HEK293 (cell line): ENCODE data around the gene KLHDC4.
A peak's percentile ranks its signal among the peaks of the same experiment; 100 is the strongest.

Experiments used
- CTCF ChIA-PET: fragments of 350-600 bp; formaldehyde crosslinking; extraction: SDS; loops from one replicate; lab custom pipeline; 2021; ENCODE audit warnings: antibody characterized with exemption; lab: Yijun Ruan, JAX
- POLR2A ChIA-PET: fragments of 300-600 bp; formaldehyde crosslinking; extraction: SDS; loops from one replicate; lab custom pipeline; 2020; ENCODE audit warnings: antibody characterized with exemption, inconsistent platforms; lab: Yijun Ruan, JAX
- H3K27ac ChIP-seq: fragments of 200-500 bp; sonication (Bioruptor generic); 2 replicates; pipeline ENCODE4 v1.5.1; 2014; ENCODE audit warnings: low read depth, low read length, control low read depth, inconsistent platforms; ENCODE audit errors: extremely low read depth
- H3K36me3 ChIP-seq, 2 experiments: fragments of 200-500 bp in 1 of 2; sonication (Bioruptor generic) in 1 of 2; 1 replicate in 1 of 2; 2 replicates in 1 of 2; pipeline ENCODE4 v1.5.1; 2014 to 2017; ENCODE audit warnings: inconsistent platforms in 2 of 2, low read length in 2 of 2; ENCODE audit not compliant: control insufficient read depth in 2 of 2, insufficient read depth in 1 of 2
- H3K4me1 ChIP-seq: fragments of 200-500 bp; sonication (Bioruptor generic); 2 replicates; pipeline ENCODE4 v1.5.1; 2014; ENCODE audit warnings: mild to moderate bottlenecking, low read length, inconsistent platforms; ENCODE audit not compliant: control insufficient read depth, insufficient read depth
- H3K4me3 ChIP-seq: 2 replicates; pipeline ENCODE4 v1.5.1; 2011; ENCODE audit warnings: low read depth, mild to moderate bottlenecking, control low read depth, low read length, moderate library complexity
- H3K9me3 ChIP-seq: fragments of 200-500 bp; sonication (Bioruptor generic); 2 replicates; pipeline ENCODE4 v1.5.1; 2014; ENCODE audit warnings: low read depth, low read length, inconsistent platforms; ENCODE audit not compliant: control insufficient read depth, insufficient read depth
- KLF16 ChIP-seq: fragments of 450-650 bp; formaldehyde crosslinking; IDR thresholded peaks from 2 replicates; pipeline ENCODE4 v1.5.1; 2017; ENCODE audit warnings: missing biosample characterization, missing genetic modification characterization
- SCRT1 ChIP-seq: fragments of 450-650 bp; formaldehyde crosslinking; IDR thresholded peaks from 2 replicates; pipeline ENCODE4 v1.5.1; 2016; ENCODE audit warnings: missing biosample characterization, missing genetic modification characterization, borderline replicate concordance
- ZIC2 ChIP-seq: fragments of 450-650 bp; formaldehyde crosslinking; IDR thresholded peaks from 2 replicates; pipeline ENCODE4 v1.5.1; 2016; ENCODE audit warnings: missing biosample characterization, missing genetic modification characterization
- ZNF133 ChIP-seq: fragments of 450-650 bp; formaldehyde crosslinking; IDR thresholded peaks from 2 replicates; pipeline ENCODE4 v1.5.1; 2016; ENCODE audit warnings: missing biosample characterization, missing genetic modification characterization
- ZNF169 ChIP-seq: fragments of 450-650 bp; formaldehyde crosslinking; IDR thresholded peaks from 2 replicates; pipeline ENCODE4 v1.5.1; 2016; ENCODE audit warnings: missing biosample characterization, missing genetic modification characterization
- ZNF174 ChIP-seq: fragments of 450-650 bp; formaldehyde crosslinking; IDR thresholded peaks from 2 replicates; pipeline ENCODE4 v1.5.0; 2017; ENCODE audit warnings: missing biosample characterization, mild to moderate bottlenecking, missing genetic modification characterization
- ZNF324 ChIP-seq: fragments of 450-650 bp; formaldehyde crosslinking; IDR thresholded peaks from 2 replicates; pipeline ENCODE4 v1.5.1; 2016; ENCODE audit warnings: missing biosample characterization, missing genetic modification characterization
- ZNF335 ChIP-seq: fragments of 450-650 bp; formaldehyde crosslinking; conservative IDR thresholded peaks from 2 replicates; pipeline ENCODE4 v1.5.1; 2016; ENCODE audit warnings: missing biosample characterization, missing genetic modification characterization
- ZNF366 ChIP-seq: fragments of 450-650 bp; formaldehyde crosslinking; conservative IDR thresholded peaks from 2 replicates; pipeline ENCODE4 v1.5.1; 2016; ENCODE audit warnings: missing biosample characterization, missing genetic modification characterization
- ZNF37A ChIP-seq: fragments of 450-650 bp; IDR thresholded peaks from 2 replicates; pipeline ENCODE4 v1.5.1; 2018; ENCODE audit warnings: missing biosample characterization, missing genetic modification characterization
- ZNF416 ChIP-seq: fragments of 450-650 bp; formaldehyde crosslinking; IDR thresholded peaks from 2 replicates; pipeline ENCODE4 v1.5.1; 2016; ENCODE audit warnings: missing biosample characterization, missing genetic modification characterization
- ZNF48 ChIP-seq: fragments of 450-650 bp; formaldehyde crosslinking; IDR thresholded peaks from 2 replicates; pipeline ENCODE4 v1.5.1; 2016; ENCODE audit warnings: missing biosample characterization, missing genetic modification characterization
- ZNF514 ChIP-seq: fragments of 450-650 bp; formaldehyde crosslinking; IDR thresholded peaks from 2 replicates; pipeline ENCODE4 v1.5.1; 2016; ENCODE audit warnings: missing biosample characterization, missing genetic modification characterization
- ZNF529 ChIP-seq: fragments of 450-650 bp; formaldehyde crosslinking; IDR thresholded peaks from 2 replicates; pipeline ENCODE4 v1.5.1; 2017; ENCODE audit warnings: missing genetic modification characterization, missing biosample characterization; ENCODE audit not compliant: insufficient replicate concordance
- ZNF555 ChIP-seq: fragments of 450-650 bp; formaldehyde crosslinking; conservative IDR thresholded peaks from 2 replicates; pipeline ENCODE4 v1.5.1; 2017; ENCODE audit warnings: missing biosample characterization, mild to moderate bottlenecking, missing genetic modification characterization, inconsistent platforms
- ZNF626 ChIP-seq: fragments of 450-650 bp; sonication (Bioruptor Pico); formaldehyde crosslinking; IDR thresholded peaks from 2 replicates; pipeline ENCODE4 v1.5.1; 2018; ENCODE audit warnings: missing biosample characterization, missing genetic modification characterization, inconsistent platforms
- ZNF837 ChIP-seq: fragments of 450-650 bp; formaldehyde crosslinking; IDR thresholded peaks from 2 replicates; pipeline ENCODE4 v1.5.1; 2016; ENCODE audit warnings: missing biosample characterization, missing genetic modification characterization
- TF ChIP-seq, protein P1 (sequence below): fragments of 450-650 bp; formaldehyde crosslinking; IDR thresholded peaks from 2 replicates; pipeline ENCODE4 v1.5.1; 2017; ENCODE audit warnings: missing biosample characterization, missing genetic modification characterization
- TF ChIP-seq, protein P2 (sequence below): fragments of 450-650 bp; formaldehyde crosslinking; IDR thresholded peaks from 2 replicates; pipeline ENCODE4 v1.5.1; 2016; ENCODE audit warnings: missing biosample characterization, missing genetic modification characterization

The KLHDC4 gene

DNA sequence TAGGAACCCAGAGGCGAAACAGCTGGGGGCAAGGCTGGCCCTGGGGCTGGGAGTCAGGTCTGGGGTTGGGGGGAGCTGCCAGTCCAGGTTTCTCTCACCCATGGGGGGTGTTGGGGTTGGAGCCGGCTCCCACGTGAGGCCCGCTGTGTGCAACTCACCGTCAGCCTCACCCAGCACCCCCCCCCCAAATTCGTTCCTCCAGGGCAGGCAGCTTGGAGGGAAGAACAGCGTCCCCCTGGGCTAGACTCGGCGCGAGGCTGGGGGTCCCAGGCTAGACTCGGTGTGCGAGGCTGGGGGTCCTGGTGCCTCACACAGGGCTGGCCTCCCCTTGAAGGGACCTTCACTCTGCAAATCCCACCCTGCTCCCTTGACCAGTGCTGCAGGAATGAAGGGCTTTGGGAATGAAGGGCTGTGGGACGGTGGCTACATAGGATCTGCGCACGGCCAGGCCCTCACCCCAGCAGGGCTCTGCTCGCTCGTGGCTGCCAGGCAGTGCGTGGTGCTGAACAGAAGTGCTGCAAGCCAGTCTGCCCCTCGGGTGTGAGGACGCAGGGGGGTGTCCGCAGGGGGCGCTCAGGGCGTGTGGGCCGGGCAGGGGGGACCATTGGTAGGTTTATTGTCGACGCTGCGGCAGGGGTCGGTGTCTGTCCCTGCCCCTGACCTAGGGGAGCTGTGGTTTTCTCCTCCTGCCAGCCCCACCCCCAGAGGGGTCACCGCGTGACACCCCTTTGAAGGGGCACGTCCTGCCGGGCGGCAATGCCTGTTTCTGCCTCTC lies 74.7 kb downstream of the KLHDC4 start:
- Histone ChIP-seq H3K9me3 (no peaks in the 10 kb centered on the region), H3K27ac (no peak overlapping the region), H3K36me3 (peaks cover 0 to 25% of the 10 kb centered on the region in 2 experiments; a peak in 1 of 3 replicates), H3K4me3 (no peak overlapping the region), H3K4me1 (no peaks in the 10 kb centered on the region)
- TF ChIP-seq ZNF366 (tag by site-specific recombination): no peak
- no peak for TF ChIP-seq ZNF514
- TF ChIP-seq ZIC2: peak; percentile 70
- POLR2A ChIA-PET: no interaction called here
- CTCF ChIA-PET: no interaction called here

DNA sequence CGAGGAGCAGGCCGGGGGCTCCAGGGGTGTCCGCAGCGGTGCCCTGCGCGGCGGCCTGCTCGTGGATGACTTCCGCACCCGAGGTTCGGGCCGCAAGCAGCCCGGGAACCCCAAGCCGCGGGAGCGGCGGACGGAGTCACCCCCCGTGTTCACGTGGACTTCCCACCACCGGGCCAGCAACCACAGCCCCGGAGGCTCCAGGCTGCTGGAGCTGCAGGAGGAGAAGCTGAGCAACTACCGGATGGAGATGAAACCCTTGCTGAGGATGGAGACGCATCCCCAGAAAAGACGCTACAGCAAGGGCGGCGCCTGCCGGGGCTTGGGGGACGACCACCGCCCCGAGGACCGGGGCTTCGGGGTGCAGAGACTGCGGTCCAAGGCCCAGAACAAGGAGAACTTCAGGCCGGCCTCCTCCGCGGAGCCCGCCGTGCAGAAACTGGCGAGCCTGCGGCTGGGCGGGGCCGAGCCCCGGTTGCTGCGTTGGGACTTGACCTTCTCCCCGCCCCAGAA lies 75.8 kb downstream of the KLHDC4 start:
- no peak overlapping the region for H3K27ac ChIP-seq
- TF ChIP-seq ZNF169 (tag by site-specific recombination) (no peak), ZNF48 (tag by site-specific recombination) (no peak), ZNF133 (tag by site-specific recombination) (no peak), ZNF174 (no peak), SCRT1 (tag by site-specific recombination) (no peak), ZNF626 (tag by site-specific recombination) (no peak), ZNF37A (tag by site-specific recombination) (no peak), ZNF529 (no peak), ZNF837 (tag by site-specific recombination) (no peak), ZNF416 (tag by site-specific recombination) (no peak), ZNF335 (no peak), ZNF324 (tag by site-specific recombination) (no peak), ZNF555 (tag by site-specific recombination) (no peak), KLF16 (tag by site-specific recombination) (no peak)
- TF ChIP-seq, protein P1, sequence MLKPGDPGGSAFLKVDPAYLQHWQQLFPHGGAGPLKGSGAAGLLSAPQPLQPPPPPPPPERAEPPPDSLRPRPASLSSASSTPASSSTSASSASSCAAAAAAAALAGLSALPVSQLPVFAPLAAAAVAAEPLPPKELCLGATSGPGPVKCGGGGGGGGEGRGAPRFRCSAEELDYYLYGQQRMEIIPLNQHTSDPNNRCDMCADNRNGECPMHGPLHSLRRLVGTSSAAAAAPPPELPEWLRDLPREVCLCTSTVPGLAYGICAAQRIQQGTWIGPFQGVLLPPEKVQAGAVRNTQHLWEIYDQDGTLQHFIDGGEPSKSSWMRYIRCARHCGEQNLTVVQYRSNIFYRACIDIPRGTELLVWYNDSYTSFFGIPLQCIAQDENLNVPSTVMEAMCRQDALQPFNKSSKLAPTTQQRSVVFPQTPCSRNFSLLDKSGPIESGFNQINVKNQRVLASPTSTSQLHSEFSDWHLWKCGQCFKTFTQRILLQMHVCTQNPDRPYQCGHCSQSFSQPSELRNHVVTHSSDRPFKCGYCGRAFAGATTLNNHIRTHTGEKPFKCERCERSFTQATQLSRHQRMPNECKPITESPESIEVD (tag by site-specific recombination): no peak
- TF ChIP-seq, protein P2, sequence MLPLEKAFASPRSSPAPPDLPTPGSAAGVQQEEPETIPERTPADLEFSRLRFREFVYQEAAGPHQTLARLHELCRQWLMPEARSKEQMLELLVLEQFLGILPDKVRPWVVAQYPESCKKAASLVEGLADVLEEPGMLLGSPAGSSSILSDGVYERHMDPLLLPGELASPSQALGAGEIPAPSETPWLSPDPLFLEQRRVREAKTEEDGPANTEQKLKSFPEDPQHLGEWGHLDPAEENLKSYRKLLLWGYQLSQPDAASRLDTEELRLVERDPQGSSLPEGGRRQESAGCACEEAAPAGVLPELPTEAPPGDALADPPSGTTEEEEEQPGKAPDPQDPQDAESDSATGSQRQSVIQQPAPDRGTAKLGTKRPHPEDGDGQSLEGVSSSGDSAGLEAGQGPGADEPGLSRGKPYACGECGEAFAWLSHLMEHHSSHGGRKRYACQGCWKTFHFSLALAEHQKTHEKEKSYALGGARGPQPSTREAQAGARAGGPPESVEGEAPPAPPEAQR (tag by site-specific recombination): no peak
- ChIA-PET POLR2A (no interaction called here), CTCF (no interaction called here)
- H3K4me1 ChIP-seq: no peaks in the 10 kb centered on the region
- no peak overlapping the region for H3K4me3 ChIP-seq
- no peaks in the 10 kb centered on the region for H3K9me3 ChIP-seq
- peaks cover 0 to 14% of the 10 kb centered on the region in 2 experiments; a peak in 1 of 3 replicates for H3K36me3 ChIP-seq
